Stimulated activated CD8-positive, alpha-beta memory T cell treated with anti-CD3 and anti-CD28 coated beads, Interleukin-12 subunit alpha, Interleukin-12 subunit beta, amount 100 ng/mL, for 1 hour (primary cell): ENCODE data around the gene GGTLC2.
"Not testable (repeated sequence)": the region's sequence is repeated elsewhere in the genome, so short reads cannot be mapped to it uniquely, and the experiment has no call there.

Experiments used
- DNase-seq: peaks from one replicate; pipeline ENCODE4 v3.0.0-alpha.2; 2020; ENCODE audit warnings: low read depth

The GGTLC2 gene

DNA sequence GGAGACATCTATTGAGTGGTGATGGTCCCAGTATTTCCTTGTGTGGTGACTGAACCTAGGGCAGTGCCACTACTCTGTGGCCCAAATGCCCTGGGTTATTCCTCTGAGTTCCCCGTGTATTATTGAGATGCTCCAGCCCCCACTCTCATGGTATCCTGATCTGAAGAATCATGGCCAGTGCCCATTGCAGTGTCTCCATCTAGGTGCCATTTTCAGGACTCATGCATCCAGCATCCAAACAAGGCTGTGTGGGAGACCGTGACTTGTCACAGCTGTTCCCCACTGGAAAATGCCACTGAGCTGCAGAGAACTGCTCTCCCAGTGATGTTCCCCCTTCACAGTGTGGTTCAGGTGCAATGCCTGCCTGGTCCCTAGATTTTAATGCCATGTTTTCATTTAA lies 24.7 kb downstream of the GGTLC2 start:
- DNase-seq = no peak

DNA sequence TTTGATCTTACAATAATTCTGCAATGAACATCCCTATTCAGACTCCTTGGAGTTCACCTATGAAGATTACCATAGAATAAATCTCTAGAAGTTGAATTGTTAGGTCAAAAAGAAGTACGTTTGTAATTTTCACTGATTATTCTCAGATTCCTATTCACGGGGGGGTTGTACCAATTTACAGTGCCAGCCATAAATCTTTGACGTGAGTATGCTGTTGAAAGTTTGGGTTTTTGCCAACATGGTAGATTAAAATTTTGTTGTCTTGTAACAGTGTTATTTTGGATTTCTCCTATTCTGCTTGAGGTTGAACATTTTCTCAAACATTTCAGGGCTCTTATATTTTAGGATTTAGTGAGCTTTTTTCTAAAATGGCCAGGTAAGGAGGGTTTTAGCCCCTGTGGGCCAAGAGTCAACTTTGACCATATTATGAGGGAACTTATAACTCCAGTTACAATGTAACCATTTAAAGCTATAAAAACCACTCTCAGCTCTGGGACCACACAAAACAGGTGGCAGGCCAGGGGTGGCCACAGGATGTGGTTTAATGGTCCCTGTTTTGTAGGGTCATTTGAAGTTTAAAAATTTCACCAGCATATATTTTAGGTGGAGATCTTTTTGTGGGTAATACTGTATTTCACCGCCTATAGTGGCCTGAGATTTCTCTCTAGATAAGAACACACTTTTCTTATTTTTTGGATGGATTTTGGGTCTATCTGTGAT lies 25.8 kb downstream of the GGTLC2 start:
- no peak for DNase-seq

DNA sequence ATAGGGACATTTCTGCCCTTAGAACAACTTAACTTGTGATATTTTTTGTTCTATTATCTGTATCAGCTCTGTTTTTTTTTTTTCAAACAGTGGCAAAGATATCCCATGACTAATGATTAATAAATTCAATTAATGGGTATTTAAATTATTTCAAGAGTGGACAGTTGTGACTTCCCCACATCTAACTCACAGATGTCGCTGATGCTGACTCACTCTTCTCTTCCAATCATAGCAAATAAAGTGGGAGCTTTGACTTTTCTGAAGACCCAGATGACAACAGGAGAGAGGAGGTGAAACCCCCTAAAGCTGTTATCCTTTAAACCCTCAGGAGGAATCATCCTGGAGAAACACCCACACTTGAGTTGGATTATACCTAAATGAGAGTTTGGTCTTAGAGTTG lies 27.1 kb downstream of the GGTLC2 start:
- no peak for DNase-seq

DNA sequence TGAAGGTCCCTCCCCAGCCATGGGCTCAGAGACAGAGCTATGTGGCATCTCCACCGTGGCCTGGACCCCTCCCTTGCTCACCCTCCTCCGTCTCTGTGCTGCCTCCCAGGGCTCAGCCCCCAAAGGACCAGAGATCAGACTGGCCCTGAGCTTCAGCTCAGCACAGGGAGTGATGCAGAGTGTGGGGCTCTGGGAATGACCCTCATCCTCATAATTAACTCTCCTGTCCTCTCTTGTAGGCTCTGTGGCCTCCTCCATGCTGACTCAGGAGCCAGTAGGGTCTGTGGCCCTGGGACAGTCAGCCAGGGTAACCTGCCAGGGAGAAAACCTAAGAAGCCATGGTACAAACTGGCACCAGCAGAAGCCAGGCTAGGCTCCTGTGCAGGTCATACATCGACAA lies 28.7 kb downstream of the GGTLC2 start:
- no peak for DNase-seq

DNA sequence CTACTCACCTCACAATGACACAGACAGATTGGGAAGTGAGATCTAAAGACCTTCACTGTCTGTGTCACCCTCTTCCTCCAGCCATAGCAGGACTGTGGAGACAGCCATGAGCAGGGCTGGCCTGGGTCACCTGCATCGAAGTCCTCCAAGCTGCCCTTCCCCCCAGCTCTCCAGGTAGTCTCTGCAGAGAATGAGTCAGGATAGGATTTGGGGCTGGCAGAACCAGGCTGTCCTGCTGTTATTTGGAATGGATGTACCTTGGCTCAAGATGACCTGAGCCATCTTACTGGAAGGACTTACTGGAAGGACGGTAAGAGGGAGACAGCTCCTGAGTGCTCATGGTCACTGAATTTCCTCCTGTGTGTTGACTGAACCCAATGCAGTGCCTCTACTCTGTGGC lies 29.2 kb downstream of the GGTLC2 start:
- no peak for DNase-seq

DNA sequence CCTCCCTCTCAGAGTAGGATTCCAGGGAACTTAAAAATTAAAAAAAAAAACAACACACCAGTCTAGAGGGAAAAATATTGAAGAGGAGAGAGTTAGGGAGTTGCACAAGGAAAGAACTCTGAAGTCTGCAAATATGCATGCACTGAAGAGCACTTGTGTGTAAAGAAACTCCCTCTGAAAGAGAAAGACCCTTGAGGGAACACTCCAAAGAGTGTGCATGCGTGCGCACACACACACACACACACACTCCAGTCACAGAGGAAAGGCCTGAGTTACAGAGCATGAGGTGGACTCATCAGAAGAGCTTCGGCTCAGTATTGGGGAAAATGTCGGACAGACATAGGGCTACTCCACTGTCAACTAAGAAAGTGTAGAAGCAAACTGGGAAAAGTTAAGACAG lies 30.1 kb downstream of the GGTLC2 start:
- no peak for DNase-seq

DNA sequence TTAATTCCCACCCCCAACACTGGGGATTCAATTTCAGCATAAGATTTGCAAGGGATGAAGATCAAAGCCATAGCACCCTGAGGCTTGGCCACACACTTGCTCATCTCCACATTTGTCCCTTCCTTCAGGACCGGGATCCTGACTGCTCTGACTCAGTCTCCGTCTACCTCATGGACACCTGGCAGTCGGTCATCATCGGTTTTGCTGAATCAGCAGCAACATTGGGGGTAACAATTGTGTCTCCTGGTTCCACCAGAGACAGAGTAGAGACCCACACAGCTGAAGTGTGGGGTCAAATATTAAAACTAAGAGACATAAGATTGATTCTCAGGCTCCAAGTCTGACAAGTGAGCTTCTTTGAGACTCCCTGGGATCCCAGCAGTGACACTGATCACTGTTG lies 34.6 kb downstream of the GGTLC2 start:
- DNase-seq = no peak

DNA sequence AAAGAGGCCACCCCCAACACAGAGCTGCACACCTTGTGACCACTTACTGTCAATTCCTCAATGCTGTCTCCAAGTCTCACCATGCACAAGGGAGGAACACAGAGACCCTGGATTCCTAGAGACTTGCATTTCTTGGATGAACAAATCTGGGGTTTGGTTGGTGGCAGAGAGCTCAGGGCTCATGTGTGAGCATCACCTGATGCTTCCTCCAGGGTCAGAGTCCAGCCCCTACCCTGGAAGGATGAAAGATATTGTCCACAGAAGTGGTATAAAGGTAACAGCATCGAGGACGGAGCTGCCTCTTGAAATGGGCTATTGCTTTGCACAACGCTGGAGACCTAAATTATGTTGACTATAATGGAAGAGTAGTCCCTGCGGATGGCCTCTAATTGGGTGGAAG lies 36.0 kb downstream of the GGTLC2 start:
- no peak for DNase-seq

DNA sequence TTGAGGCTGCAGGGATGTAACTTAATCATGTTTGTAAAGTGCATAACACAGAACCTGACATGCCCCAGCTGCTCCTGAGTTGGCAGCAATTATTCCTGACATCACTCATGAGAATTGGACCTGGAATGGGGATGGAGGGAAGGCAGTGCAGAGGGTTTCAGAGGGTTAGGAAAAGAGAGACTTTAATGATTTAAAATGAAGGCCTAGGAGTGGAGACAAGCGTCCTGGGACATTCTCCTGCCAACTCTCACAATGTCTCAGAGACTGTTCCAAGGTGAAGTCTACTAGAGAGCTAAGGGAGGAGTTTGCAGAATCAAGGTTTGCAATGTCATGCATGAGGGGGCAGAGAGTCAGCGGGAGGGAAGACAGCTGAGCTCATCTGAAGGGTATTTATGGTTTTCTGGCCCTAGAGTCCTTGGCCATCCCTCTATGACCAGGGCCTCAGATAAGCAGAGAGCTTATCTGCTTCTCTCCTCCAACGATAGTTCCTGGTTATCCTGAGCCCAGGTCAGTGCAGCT lies 36.9 kb downstream of the GGTLC2 start:
- DNase-seq = no peak

DNA sequence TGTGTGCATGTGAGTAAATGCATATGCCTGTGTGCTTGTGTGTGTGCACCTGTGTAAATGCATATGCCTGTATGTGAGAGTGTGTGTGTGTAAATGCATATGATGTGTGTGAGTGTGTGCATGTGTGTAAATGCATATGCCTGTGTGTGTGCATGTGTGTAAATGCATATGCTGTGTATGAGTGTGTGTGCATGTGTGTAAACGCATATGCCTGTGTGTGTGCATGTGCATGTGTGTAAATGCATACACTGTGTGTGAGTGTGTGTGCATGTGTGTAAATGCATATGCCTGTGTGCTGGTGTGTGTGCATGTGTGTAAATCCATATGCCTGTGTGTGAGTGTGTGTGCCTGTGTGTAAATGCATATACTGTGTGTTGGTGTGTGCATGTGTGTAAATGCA lies 37.8 kb downstream of the GGTLC2 start:
- no peak for DNase-seq

DNA sequence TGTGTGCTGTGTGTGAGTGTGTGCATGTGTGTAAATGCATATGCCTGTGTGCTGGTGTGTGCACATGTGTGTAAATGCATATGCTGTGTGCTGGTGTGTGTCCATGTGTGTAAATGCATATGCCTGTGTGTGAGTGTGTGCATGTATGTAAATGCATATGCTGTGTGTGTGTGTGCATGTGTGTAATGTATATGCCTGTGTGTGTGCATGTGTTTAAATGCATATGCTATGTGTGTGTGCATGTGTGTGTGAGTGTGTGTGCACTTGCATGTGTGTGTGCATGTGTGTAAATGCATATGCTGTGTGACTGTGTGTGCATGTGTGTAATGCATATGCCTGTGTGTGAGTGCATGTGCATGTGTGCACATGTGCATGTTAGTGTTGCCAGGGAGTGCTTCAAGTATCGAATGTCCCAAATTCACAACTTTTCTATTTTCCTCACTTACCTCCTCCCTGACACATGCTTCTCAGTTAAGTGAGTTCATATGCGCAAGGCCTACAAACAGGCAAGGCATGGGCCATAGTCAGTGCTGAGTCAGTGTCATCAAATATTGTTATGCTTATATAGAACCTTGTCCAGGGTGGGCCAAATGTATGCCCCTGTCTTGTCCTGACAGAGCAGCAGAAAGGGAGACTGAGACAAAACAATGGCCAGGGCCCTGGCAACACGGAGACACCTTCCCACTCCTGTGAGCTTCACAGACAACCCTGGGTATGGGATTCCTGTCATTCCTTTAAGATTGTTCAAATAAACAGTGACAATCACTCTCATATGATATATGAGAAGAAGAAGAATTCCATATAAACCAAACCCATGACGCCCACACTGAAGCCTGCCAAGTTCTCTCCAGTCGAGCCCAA lies 38.6 kb downstream of the GGTLC2 start:
- DNase-seq = no peak

DNA sequence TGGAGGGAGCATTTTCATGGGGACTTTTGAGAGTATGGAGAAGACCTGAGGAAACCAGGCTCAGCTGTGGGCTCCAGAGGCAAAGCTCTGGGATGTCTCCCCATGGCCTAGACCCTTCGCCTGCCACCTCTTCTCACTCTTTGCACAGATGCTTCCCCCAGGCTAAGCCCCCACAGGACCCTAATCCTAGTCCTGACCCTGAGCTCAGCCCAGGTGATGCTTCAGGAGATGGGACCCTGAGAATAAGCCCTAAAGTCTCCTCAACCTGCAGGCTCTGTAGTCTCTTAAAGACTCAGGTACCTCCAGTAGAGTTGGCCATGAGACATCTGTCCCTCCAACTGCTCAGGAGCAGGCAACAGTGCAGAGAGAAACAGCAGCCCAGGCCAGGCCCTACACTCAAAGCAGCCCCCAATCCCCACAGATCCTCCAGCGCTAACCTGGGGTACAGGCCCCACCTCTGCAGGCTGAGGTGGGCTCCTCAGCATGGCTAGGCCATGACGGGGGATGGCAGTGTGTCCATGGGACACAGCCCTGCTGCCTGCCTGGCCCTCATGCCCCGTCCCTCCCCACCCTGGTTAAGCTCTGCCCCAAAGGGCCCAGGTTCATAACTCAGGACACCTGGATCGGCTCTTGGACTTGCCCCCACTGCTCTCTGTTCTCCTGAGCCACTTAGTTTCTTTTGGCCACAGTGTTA lies 39.4 kb downstream of the GGTLC2 start:
- DNase-seq = no peak

DNA sequence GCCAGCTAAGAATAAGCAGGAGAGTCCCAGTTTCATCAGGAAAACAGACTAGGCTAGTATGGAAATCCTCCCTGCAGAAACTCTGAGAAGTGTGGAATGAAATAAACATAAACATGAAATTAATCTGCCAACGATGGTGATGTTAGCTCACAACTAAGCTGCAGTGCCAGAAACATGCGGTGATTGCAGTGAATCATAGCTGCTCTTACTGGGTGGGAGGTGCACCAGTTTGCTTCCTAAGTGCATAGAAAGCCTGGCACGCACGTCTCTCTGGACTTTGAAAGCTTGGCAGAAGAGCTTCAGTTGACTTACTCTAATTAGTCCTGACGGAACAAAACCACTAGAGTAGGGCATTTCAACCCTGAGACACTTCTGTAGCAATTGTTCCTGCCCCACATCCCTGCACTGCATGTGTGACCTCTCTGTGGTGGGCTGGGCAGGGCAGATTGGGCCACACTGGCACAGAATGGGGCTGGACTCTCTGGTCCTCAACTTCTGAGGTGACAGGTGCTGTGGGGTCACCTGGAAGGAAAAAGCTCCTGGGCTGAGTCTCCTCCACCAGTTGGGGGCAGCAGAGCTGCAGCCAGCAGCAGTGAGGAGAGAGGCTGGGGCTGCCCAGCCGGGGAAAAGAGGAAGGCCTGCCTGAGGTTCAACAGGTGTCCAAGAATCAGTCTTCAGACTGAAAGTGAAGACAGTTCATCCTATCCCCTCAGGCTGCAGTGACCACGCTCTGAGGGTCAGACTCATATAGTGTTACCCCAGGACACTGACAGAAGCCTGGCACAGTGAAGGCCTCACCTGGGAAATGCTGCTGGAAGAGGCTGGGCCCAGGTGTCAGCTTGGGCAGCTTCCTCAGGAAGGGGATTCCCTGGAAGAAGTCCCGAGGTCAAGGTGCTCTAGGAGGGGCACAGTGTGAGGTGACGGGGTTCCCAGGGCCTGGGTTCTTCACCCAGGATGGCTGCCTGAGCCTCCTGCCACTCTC lies 40.5 kb downstream of the GGTLC2 start:
- no peak for DNase-seq

DNA sequence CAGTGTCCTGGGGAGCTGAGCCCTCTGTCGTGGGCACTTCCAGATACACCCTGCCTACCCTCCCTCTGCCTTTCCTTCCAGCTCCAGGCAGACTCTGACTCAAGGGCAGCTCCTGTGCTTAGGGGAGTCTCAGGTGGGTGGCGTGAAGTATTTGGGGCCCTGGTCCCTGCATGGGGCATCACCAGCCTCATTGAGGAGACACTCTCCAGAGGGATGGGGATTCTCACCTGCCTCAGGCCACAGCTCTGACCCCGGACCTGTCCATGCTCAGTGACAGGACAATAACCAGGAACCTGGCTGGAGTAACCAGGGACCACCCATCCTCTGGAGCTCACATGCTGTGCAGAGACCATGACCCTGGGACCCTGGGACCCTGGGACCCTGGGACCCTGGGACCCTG lies 41.2 kb downstream of the GGTLC2 start:
- DNase-seq = no peak

DNA sequence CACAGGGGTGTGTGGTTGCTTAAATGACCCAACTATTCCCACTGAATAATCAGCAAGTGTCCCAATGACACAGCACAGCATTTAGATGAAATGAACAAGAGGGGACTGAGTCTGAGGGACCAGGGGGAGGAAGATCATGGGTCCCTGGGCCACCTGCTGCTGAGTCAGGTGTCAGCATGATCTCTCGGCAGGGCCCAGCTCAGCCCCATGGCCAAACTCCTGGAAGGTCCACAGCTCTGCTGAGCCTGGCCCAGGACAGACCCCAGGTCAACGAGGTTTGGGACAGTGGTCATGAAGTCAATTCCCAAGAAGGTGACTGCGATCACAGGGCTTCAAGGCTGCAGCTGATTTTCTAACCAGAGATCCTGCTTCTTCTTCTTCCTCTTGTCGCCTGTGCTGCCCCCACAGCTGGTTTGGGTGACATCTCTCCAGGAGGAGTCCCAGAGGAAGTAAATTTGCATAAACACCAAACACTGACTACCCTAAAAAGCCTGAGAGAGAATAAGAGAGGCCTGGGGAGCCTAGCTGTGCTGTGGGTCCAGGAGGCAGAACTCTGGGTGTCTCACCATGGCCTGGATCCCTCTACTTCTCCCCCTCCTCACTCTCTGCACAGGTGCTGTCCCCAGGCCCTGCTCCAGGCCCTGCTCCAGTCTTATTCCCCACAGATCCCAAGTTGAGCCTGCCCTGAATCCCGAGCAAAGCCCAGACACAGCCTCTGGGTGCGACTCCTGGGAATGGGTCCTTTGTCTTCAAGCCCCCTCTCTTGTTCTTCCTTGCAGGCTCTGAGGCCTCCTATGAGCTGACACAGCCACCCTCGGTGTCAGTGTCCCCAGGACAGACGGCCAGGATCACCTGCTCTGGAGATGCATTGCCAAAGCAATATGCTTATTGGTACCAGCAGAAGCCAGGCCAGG lies 42.0 kb downstream of the GGTLC2 start:
- DNase-seq = not testable (repeated sequence)

DNA sequence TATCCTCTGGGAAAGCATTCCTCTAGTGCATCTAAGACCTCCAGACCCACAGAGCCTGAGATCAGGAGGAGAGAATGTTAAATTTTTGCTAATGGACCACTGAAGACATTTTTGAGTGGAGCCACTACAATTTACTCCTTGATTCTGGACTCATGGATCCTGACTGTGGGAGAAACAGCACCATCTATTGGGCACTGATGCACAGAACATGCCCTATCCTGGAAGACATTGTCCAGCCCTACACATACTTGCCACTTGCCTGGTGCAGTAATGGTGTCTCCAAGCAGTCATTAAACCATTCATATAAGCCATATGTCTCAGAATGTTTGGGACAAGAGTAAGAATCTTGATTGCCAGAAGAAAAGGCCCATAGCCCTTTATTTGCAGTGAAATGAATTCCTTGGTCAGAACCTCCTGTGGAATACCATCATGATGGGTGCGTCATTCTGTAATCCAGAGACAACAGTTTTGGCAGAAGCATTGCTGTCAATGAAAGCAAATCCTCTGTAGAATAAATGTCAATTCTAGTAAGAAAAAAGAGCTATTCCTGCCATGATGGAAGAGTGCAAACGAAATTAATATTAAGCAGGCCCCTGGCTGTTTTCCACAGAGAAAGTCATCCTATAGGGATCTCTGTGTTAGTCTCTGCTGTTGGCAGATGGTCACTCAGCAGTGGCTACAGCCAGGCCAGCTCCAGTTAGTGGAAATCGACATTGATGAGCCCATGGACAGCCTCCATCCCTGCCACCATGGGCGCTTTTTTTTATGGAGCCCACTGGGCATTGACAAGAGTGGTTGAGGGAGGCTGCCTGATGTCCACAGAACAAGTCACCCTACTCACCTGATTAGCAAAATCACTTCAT lies 43.5 kb downstream of the GGTLC2 start:
- no peak for DNase-seq

DNA sequence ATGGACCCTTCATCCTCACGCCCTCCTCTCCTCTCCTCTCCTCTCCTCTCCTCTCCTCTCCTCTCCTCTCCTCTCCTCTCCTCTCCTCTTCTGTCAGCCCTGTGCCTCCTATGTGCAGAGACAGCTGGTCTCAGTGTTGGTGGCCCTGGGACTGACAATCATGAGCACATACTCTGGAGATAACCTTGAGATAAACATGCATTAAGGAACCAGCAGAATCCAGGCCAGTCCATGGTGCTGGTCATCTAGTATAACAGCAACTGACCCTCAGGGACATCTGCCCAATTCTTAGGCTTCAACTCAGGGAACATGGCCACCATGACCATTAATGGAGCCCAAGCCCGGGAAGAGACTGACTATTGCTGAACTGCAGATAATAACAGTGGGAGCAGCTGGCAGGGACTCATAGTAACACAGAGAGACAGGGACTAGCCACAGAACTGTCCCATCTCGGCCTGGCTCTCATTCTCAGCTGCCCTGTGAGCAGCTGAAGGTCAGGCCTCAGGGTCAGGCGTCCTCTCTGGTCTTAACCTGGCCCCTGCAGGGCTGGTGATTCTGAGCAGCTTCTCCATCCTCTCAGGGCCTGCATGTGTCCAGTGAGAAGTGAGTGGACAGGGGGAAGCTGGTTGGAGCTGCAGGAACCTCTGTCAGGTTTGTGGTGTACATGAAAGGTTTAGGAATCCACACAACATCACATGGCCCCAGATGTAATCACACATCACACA lies 45.4 kb downstream of the GGTLC2 start:
- DNase-seq = no peak

DNA sequence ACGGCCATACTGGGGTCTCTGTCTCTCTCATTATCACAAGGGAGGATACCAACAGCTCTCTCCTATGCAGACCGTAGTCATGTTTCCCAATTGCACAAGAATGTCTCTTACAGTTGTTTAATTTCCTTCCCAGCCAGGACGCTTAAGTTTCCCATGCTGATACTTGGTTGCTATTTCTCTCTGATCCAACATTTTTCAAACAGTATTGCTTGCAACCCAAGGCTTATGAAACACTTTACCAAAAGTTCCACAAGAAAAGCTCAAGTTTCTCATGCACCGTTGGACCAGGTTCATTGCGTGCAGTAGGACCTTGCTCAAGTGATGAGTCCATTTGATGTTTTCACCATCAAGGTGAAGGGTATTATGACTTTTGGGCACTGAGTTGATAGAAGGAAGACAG lies 46.6 kb downstream of the GGTLC2 start:
- DNase-seq = no peak
